Neuron (in vitro differentiated cells): Measurements from ENCODE around the gene MTF2.

ENCODE experiments used
- H2AFZ ChIP-seq: one replicate; pipeline ENCODE4 v1.6.1; 2013; ENCODE audit warnings: low read depth, mild to moderate bottlenecking, inconsistent platforms, low read length, moderate library complexity
- H3K27me3 ChIP-seq: one replicate; pipeline ENCODE4 v1.6.1; 2013; ENCODE audit warnings: low read length; ENCODE audit not compliant: insufficient read depth
- H3K36me3 ChIP-seq: one replicate; pipeline ENCODE4 v1.6.1; 2013; ENCODE audit warnings: low read length; ENCODE audit not compliant: insufficient read depth
- H3K4me1 ChIP-seq: one replicate; pipeline ENCODE4 v1.6.1; 2013; ENCODE audit warnings: low read length; ENCODE audit not compliant: insufficient read depth
- H3K4me3 ChIP-seq: 2 replicates; pipeline ENCODE4 v1.5.1; 2013; ENCODE audit warnings: mild to moderate bottlenecking, low read length, moderate library complexity
- H3K9me3 ChIP-seq: one replicate; pipeline ENCODE4 v1.6.1; 2013; ENCODE audit warnings: low read length

The MTF2 gene

GRCh38 chr1:93095804-93096585 is 16.9 kb downstream of the MTF2 start:
- Histone ChIP-seq H3K4me3 (no peak overlapping the region), H3K9me3 (peaks cover 2% of the 10 kb centered on the region), H3K4me1 (no peaks in the 10 kb centered on the region), H3K36me3 (peaks cover 9% of the 10 kb centered on the region), H2AFZ (no peak overlapping the region), H3K27me3 (no peaks in the 10 kb centered on the region)

DNA sequence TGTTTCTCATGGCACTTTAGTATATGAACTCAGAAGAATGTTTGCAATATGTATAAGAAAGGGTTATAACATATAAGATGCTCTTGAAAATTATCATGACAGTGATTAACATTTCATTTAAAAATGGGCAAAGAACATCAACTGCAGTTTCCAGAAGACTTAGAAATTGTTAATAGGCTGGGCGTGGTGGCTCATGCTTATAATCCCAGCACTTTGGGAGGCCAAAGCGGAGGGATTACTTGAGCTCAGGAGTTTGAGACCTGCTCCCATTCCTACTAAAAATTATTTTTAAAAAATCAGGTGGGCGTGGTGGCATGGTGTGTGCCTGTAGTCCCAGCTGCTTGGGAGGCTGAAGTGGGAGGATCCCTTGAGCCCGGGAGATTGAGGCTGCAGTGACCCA is 23.1 kb downstream of the MTF2 start:
- H3K4me1 ChIP-seq: no peaks in the 10 kb centered on the region
- H2AFZ ChIP-seq: no peak overlapping the region
- H3K27me3 ChIP-seq: no peaks in the 10 kb centered on the region
- H3K4me3 ChIP-seq: no peak overlapping the region
- peaks cover 23% of the 10 kb centered on the region for H3K36me3 ChIP-seq
- peaks cover 6% of the 10 kb centered on the region for H3K9me3 ChIP-seq

GRCh38 chr1:93106226-93106625 is 27.1 kb downstream of the MTF2 start:
- H2AFZ ChIP-seq: no peak overlapping the region
- H3K4me3 ChIP-seq: no peak overlapping the region
- H3K36me3 ChIP-seq: peaks cover 29% of the 10 kb centered on the region
- no peaks in the 10 kb centered on the region for H3K4me1 ChIP-seq
- no peaks in the 10 kb centered on the region for H3K27me3 ChIP-seq
- peaks cover 15% of the 10 kb centered on the region for H3K9me3 ChIP-seq

DNA sequence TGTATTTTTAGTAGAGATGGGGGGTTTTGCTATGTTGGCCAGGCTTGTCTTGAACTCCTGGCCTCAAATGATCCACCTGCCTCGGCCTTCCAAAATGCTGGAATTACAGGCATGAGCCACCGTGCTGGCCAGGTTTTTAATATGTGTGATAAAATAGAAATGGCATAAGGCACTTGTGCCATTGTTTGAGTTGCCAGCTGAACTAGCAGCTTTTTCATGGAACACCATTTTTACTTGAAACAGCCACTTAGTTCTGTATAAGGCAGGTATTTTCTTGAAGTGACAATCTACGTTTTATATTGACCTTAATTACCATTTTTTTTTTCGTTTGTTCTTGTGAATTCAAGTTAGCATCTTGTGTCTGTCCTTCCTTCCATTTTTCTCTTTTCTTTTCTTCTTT is 28.3 kb downstream of the MTF2 start:
- Histone ChIP-seq H3K4me3 (no peak overlapping the region), H2AFZ (no peak overlapping the region), H3K27me3 (no peaks in the 10 kb centered on the region), H3K4me1 (no peaks in the 10 kb centered on the region), H3K36me3 (peaks cover 35% of the 10 kb centered on the region), H3K9me3 (peaks cover 15% of the 10 kb centered on the region)

GRCh38 chr1:93108335-93108734 is 29.3 kb downstream of the MTF2 start:
- H3K36me3 ChIP-seq: peaks cover 37% of the 10 kb centered on the region
- H3K9me3 ChIP-seq: peaks cover 15% of the 10 kb centered on the region
- H2AFZ ChIP-seq: no peak overlapping the region
- no peak overlapping the region for H3K4me3 ChIP-seq
- H3K27me3 ChIP-seq: no peaks in the 10 kb centered on the region
- no peaks in the 10 kb centered on the region for H3K4me1 ChIP-seq

DNA sequence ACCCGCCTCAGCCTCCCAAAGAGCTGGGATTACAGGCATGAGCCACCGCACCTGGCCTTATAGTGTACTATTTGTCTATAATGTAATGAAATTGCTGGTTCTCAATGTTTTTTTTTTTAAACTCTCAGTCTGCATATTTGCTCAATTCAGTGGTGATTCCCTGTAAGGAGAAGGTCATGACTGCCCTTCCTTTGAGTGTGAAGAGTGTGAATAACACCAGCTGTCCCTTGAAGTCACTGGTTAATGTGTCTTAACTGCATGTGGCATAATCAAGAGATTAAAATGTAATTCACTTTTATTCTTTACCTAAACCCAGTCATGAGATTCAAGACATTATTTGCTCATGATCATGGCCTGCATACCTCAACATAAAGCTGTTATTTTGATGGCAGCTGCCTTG is 30.5 kb downstream of the MTF2 start:
- no peaks in the 10 kb centered on the region for H3K27me3 ChIP-seq
- peaks cover 35% of the 10 kb centered on the region for H3K36me3 ChIP-seq

DNA sequence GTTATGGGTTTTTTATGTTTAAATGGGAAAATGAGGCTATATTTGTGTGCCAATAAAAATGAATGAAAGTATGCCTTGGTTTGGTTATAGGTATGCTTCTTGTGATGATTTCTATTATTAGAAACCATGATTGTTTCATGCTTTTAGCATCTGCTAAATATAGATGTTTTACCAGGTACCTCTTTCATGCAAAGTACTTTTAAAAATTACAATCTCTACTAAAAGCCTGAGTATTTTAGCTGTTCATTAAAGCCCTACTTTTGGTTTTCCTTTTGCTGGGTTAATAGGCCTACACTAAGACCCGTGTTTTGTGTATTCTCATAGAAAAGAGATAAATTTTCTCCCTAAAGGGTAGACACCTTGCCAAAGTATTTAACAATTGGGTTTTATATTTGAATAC is 32.0 kb downstream of the MTF2 start:
- H2AFZ ChIP-seq: no peak overlapping the region
- no peaks in the 10 kb centered on the region for H3K27me3 ChIP-seq
- peaks cover 13% of the 10 kb centered on the region for H3K9me3 ChIP-seq
- peaks cover 39% of the 10 kb centered on the region for H3K36me3 ChIP-seq
- no peaks in the 10 kb centered on the region for H3K4me1 ChIP-seq
- H3K4me3 ChIP-seq: no peak overlapping the region

More for the DNA sequence above, 30.5 kb downstream of the MTF2 start:
- Histone ChIP-seq H3K4me3 (no peak overlapping the region), H3K9me3 (peaks cover 15% of the 10 kb centered on the region), H2AFZ (no peak overlapping the region), H3K4me1 (no peaks in the 10 kb centered on the region)

- Histone ChIP-seq H3K4me3 (no peak overlapping the region), H3K9me3 (peaks cover 13% of the 10 kb centered on the region), H3K27me3 (no peaks in the 10 kb centered on the region), H2AFZ (no peak overlapping the region), H3K4me1 (no peaks in the 10 kb centered on the region), H3K36me3 (peaks cover 44% of the 10 kb centered on the region)
Observed at GRCh38 chr1:93111561-93111960, 32.5 kb downstream of the MTF2 start.

DNA sequence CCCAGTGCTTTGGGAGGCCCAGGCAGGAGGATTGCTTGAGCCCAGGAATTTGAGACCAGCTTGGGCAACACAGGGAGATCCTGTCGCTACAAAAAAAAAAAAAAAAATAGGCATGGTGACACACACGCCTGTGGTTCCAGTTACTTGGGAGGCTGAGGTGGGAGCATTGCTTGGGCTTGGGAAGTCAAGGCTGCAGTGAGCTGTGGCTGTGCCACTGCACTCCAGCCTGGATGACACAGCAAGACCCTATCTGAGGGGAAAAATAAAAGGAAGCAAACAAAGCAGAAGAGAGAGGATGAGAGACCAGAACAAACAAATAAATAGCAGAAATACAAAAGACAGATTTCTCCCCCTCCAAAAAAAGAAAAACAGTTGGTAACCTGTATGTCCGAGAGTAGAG is 34.0 kb downstream of the MTF2 start:
- Histone ChIP-seq H3K4me1 (no peaks in the 10 kb centered on the region), H3K4me3 (no peak overlapping the region), H3K27me3 (no peaks in the 10 kb centered on the region), H2AFZ (no peak overlapping the region), H3K36me3 (peaks cover 58% of the 10 kb centered on the region), H3K9me3 (peaks cover 5% of the 10 kb centered on the region)

DNA sequence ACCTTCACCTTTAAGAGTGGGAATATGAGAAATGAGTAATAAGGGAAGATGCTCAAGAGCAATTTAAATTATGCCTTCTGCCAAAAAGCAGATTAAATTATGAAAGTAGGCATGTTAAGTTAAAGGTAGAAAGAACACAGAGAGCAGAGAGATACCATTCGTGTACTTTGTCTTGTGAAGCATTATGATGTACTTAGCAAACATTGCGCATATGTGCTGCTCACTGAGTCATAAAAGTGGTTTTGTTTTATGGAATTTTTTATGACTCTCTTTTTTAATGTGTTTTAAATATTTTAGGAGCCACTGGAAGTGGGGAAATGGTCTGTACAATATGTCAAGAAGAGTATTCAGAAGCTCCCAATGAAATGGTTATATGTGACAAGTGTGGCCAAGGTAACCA is 35.3 kb downstream of the MTF2 start:
- H3K4me1 ChIP-seq: no peaks in the 10 kb centered on the region
- H3K9me3 ChIP-seq: no peaks in the 10 kb centered on the region
- no peak overlapping the region for H2AFZ ChIP-seq
- H3K27me3 ChIP-seq: no peaks in the 10 kb centered on the region
- H3K36me3 ChIP-seq: peaks cover 63% of the 10 kb centered on the region
- H3K4me3 ChIP-seq: no peak overlapping the region

DNA sequence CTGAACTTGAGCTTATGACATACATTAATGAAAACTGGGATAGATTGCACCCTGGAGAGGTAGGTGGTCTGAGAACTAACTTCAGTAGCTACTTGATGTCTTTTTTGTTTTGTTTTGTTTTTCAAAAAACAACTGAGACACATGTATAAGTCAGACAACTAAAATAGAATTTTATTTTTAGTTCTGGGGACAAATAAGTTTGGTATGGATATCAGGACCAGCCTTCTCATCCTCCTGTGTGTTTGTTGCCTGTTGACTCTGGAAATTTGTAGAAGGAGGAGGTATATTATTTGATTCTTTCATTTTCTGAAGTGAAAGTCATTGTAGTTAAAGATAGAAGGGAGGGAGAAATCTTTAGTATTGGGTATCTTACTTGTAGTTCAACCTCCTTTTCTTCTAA is 41.5 kb downstream of the MTF2 start:
- Histone ChIP-seq H2AFZ (no peak overlapping the region), H3K27me3 (no peaks in the 10 kb centered on the region), H3K4me3 (no peak overlapping the region), H3K36me3 (peaks cover 71% of the 10 kb centered on the region), H3K9me3 (no peaks in the 10 kb centered on the region), H3K4me1 (no peaks in the 10 kb centered on the region)

DNA sequence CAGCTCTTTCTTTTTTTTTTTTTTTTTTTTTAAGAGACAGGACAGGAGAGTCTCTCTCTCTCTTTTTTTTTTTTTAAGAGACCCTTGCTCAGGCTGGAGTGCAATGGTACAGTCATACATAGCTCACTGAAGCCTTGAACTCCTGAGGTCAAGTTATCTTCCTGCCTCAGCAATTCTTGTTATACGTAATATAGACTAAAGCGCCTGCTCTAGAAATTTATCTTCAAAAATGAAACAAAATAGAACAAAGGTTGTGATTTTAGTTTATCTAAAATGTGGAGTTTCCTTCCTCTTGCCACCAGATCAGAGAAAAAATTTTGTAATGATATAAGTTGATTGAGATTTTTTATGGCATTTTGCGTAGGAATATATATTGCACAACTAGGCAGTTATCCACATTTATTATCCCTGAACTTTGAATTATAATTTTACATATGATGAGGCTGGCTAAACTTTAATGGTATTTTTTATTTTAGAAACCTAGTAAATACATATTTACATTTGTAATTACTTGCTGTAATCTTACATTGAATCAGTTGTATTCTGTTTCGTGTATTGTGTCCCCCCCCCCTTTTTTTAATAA is 44.2 kb downstream of the MTF2 start:
- Histone ChIP-seq H3K36me3 (peaks cover 65% of the 10 kb centered on the region), H3K4me1 (no peaks in the 10 kb centered on the region), H3K27me3 (no peaks in the 10 kb centered on the region), H3K4me3 (no peak overlapping the region), H3K9me3 (no peaks in the 10 kb centered on the region), H2AFZ (no peak overlapping the region)

- H3K36me3 ChIP-seq: peaks cover 64% of the 10 kb centered on the region
- H2AFZ ChIP-seq: no peak overlapping the region
- no peaks in the 10 kb centered on the region for H3K4me1 ChIP-seq
- no peaks in the 10 kb centered on the region for H3K9me3 ChIP-seq
- H3K4me3 ChIP-seq: no peak overlapping the region
- H3K27me3 ChIP-seq: no peaks in the 10 kb centered on the region
Observed at GRCh38 chr1:93124556-93125355, 45.7 kb downstream of the MTF2 start.
